Cardiac muscle cell (in vitro differentiated cells and primary cell): ENCODE data around the gene CELA2A. TPM values are rescaled to one million over a fixed set of nuclear protein-coding genes. Genes with fewer than 3 reads are reported as not detected.
"Not testable (repeated sequence)": the region's sequence is repeated elsewhere in the genome, so short reads cannot be mapped to it uniquely, and the experiment has no call there.

Experiments
- DNase-seq, 2 donors: peaks; one replicate each; pipeline versions ENCODE4 v3.0.0 to v3.0.0-alpha.2; 2010 to 2017; ENCODE audit warnings: low read depth in 1 of 2, low spot score in 1 of 2
- H3K27ac ChIP-seq: fragments of 200-600 bp; sonication (generic); 2 replicates; pipeline ENCODE4 v1.5.1; 2016
- H3K27me3 ChIP-seq: fragments of 200-600 bp; sonication (generic); 2 replicates; pipeline ENCODE4 v1.6.0; 2016; ENCODE audit warnings: control low read depth
- H3K36me3 ChIP-seq: fragments of 200-600 bp; sonication (generic); 2 replicates; pipeline ENCODE4 v1.5.1; 2016; ENCODE audit warnings: control low read depth
- H3K4me1 ChIP-seq: fragments of 200-600 bp; sonication (generic); 2 replicates; pipeline ENCODE4 v1.8.1; 2017; ENCODE audit warnings: low read depth, mild to moderate bottlenecking, mixed run types
- H3K4me3 ChIP-seq: fragments of 200-600 bp; sonication (generic); 2 replicates; pipeline ENCODE4 v1.5.1; 2016; ENCODE audit warnings: mild to moderate bottlenecking
- H3K9me3 ChIP-seq: fragments of 200-600 bp; sonication (generic); 2 replicates; pipeline ENCODE4 v1.5.1; 2017; ENCODE audit warnings: low read depth, mild to moderate bottlenecking, control low read depth
- polyA plus RNA-seq: library from polyadenylated mRNA; unstranded; fragments of >200 nt; fragmentation: Nextera tagmentation; extraction: Ambion mirVana; gene quantifications from 2 replicates; pipeline ENCODE4 v1.2.1, GENCODE V29; 2016
- total RNA-seq: library from RNA; depleted of rRNA; stranded (reverse); fragments of >200 nt; gene quantifications from 2 replicates; pipeline ENCODE4 v1.2.3, GENCODE V29; 2016
- TF ChIP-seq, protein P1 (sequence below): IDR thresholded peaks from 2 replicates; pipeline ENCODE4 v1.5.1; 2012; ENCODE audit warnings: low read depth, mild to moderate bottlenecking, low read length

CELA2A gene
- total and polyA plus RNA-seq, 2 experiments from 2014 or later = 0.38 TPM; not detected in 1

DNA sequence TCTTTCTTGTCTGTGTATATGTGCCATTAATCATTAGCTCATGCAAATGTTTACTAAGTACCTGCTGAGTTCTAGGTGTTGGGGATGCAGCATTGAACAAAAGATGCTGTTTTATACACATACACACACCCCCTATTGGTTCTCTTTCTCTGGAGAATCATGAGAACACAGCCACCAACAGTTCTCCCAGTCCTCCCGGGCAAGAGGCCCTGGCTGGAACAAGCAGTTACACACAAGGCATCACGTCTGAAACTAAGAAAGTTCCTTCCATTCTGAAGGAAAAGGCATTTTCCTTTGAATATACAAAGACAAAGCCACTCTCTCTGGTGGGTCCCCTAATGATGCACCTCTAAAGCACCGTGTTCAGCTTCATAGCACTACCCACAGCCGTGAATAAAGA, 56.7 kb downstream of the CELA2A start:
- H3K4me3 ChIP-seq = no peak overlapping the region
- H3K36me3 ChIP-seq = peaks cover 6% of the 10 kb centered on the region
- H3K27ac ChIP-seq = no peak overlapping the region
- H3K27me3 ChIP-seq = no peaks in the 10 kb centered on the region
- TF ChIP-seq, protein P1, sequence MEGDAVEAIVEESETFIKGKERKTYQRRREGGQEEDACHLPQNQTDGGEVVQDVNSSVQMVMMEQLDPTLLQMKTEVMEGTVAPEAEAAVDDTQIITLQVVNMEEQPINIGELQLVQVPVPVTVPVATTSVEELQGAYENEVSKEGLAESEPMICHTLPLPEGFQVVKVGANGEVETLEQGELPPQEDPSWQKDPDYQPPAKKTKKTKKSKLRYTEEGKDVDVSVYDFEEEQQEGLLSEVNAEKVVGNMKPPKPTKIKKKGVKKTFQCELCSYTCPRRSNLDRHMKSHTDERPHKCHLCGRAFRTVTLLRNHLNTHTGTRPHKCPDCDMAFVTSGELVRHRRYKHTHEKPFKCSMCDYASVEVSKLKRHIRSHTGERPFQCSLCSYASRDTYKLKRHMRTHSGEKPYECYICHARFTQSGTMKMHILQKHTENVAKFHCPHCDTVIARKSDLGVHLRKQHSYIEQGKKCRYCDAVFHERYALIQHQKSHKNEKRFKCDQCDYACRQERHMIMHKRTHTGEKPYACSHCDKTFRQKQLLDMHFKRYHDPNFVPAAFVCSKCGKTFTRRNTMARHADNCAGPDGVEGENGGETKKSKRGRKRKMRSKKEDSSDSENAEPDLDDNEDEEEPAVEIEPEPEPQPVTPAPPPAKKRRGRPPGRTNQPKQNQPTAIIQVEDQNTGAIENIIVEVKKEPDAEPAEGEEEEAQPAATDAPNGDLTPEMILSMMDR = no peak
- no peak for DNase-seq
- no peaks in the 10 kb centered on the region for H3K9me3 ChIP-seq
- peaks cover 13% of the 10 kb centered on the region for H3K4me1 ChIP-seq

DNA sequence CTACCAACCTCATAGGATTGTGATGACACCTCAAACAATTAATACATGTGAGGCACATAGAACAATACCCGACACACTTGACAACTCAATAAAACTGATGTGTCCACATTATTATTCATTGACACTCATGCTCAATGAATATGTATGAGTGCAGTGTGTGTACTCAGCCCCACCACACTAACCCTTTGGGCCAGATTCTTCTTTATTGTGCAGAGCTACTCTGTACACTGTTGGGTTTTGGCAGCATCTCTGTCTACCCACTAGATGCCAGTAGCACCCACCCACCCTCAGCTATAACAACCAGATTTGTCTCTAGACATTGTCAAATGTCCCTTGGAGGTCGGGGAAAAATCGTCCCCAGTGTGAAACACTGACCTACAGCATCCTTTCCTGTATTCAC, 57.4 kb downstream of the CELA2A start:
- H3K36me3 ChIP-seq = peaks cover 6% of the 10 kb centered on the region
- H3K27ac ChIP-seq = no peak overlapping the region
- no peaks in the 10 kb centered on the region for H3K9me3 ChIP-seq
- TF ChIP-seq, protein P1 = no peak
- H3K4me1 ChIP-seq = peaks cover 8% of the 10 kb centered on the region
- H3K27me3 ChIP-seq = no peaks in the 10 kb centered on the region
- no peak overlapping the region for H3K4me3 ChIP-seq
- DNase-seq = no peak

DNA sequence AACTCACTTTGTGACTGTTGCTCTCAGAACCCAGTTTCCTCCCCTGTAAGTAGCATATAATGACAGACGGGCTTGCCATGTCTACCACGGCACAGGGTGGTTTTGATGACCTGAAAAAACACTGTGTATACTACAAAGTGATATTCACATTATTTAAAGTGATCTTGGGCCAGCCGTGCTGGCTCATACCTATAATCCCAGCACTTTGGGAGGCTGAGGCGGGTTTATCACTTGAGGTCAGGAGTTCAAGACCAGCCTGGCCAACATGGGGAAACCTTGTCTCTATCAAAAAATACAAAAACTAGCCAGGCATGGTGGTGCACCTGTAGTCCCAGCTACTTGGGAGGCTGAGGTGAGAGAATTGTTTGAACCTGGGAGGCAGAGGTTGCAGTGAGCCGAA, 58.0 kb downstream of the CELA2A start:
- not testable (repeated sequence) for H3K9me3 ChIP-seq, H3K27me3 ChIP-seq, H3K4me3 ChIP-seq, H3K27ac ChIP-seq, H3K36me3 ChIP-seq, H3K4me1 ChIP-seq, DNase-seq

DNA sequence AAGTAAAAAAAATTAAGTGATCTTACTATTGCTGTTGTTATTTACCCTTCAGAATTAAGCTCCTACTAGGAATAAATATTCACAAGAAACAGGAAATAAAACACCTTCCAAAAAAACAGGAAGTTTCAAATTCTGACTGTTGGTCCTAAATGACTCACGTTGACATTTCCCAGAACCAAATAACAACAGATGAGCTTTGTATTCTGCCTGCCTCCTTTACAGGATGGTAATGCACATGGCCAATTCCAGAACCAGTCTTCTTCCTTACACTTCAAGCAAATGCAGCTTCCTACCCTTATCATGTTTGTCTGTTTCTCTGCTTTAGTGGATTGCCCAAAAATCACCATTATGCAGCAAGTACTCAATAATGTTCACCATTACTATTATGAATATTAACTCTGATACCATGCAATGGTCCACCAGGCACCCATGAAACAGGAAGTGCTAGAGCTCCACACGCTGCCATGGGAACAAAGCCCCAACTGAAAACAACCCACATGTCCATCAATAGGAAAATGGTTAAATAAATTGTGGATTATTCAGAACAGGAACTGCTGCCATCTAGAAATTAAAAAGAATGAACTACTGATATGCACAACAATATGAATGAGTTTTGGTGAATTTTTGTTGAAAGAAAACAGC, 58.6 kb downstream of the CELA2A start:
- Histone ChIP-seq H3K4me1 (peaks cover 8% of the 10 kb centered on the region), H3K27me3 (no peaks in the 10 kb centered on the region), H3K36me3 (peaks cover 6% of the 10 kb centered on the region), H3K4me3 (no peak overlapping the region), H3K27ac (no peak overlapping the region), H3K9me3 (no peaks in the 10 kb centered on the region)
- peak in 1 of 2 donors; percentile 10 for DNase-seq
- TF ChIP-seq, protein P1 = no peak

DNA sequence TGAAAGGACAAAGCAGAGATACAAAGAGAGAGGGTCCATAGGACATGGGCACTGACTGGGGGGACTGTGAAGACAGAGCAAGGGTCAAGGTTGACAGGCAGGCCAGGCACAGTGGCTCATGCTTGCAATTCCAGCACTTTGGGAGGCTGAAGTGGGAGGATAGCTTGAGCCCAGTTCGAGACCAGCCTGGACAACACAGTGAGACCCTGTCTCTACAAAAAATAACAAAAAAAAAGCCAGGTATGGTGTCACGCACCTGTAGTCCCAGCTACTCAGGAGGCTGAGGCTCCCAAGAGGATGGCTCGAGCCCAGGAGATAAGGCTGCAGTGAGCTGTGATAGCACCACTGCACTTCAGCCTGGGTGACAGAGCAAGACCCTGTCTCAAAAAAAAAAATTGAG, 63.1 kb downstream of the CELA2A start:
- TF ChIP-seq, protein P1 = no peak
- no peak for DNase-seq
- Histone ChIP-seq H3K9me3 (no peaks in the 10 kb centered on the region), H3K27ac (no peak overlapping the region), H3K27me3 (no peaks in the 10 kb centered on the region), H3K4me3 (no peak overlapping the region), H3K36me3 (peaks cover 6% of the 10 kb centered on the region), H3K4me1 (peaks cover 24% of the 10 kb centered on the region)

DNA sequence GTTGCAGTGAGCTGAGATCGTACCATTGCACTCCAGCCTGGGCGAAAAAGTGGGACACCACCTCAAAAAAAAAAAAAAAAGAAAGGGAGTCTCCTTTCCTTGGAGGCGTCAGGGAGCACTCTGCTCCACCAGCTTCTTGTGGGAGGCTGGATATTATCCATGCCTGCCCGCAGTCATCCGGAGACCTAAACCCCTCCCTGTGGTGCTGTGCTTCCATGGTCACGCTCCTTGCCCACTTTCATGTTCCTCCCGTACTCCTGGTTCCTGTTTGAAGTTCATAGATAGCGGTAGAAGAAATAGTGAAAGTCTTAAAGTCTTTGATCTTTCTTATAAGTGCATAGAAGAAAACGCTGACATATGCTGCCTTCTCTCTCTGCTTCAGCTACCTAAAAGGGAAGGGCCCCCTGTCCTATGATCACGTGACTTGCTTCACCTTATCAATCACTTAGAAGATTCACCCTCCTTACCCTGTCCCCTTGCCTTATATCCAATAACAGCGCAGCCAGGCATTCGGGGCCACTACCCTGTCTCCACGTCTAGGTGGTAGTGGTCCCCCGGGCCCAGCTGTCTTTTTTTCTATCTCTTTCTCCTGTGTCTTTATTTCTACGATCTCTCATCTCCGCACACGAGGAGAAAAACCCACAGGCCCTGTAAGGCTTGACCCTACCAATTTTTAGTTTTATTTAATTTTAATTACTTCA, 64.8 kb downstream of the CELA2A start:
- not testable (repeated sequence) for H3K4me3 ChIP-seq, H3K27me3 ChIP-seq, H3K27ac ChIP-seq, DNase-seq, H3K9me3 ChIP-seq, H3K36me3 ChIP-seq
- H3K4me1 ChIP-seq = peaks cover 33% of the 10 kb centered on the region

Other genes starting within 250 kb of the CELA2A start
- gene FHAD1, start 209.5 kb upstream of the CELA2A start, total RNA-seq = 0.53 and 0.74 TPM in 2 replicates
- gene FHAD1, start 209.5 kb upstream of the CELA2A start, polyA plus RNA-seq = 0.24 and 3.5 TPM in 2 replicates
- gene EFHD2, start 46.8 kb upstream of the CELA2A start, total RNA-seq = 37.9 and 58.2 TPM in 2 replicates
- 43.9 and 60.7 TPM in 2 replicates for gene EFHD2, start 46.8 kb upstream of the CELA2A start, polyA plus RNA-seq
- 0.95 TPM in 1 of 2 replicates, not detected in the other for gene CTRC, start 18.3 kb upstream of the CELA2A start, total RNA-seq
- 0.35 and 0.42 TPM in 2 replicates for gene CTRC, start 18.3 kb upstream of the CELA2A start, polyA plus RNA-seq
- gene CELA2B, start 19.4 kb downstream of the CELA2A start, total RNA-seq = not detected in 2 replicates
- gene CELA2B, start 19.4 kb downstream of the CELA2A start, polyA plus RNA-seq = 0.26 TPM in 1 of 2 replicates, not detected in the other
- 83.9 and 96.1 TPM in 2 replicates for gene CASP9, start 67.5 kb downstream of the CELA2A start, total RNA-seq
- gene CASP9, start 67.5 kb downstream of the CELA2A start, polyA plus RNA-seq = 44.7 and 65.9 TPM in 2 replicates
- gene DNAJC16, start 70.1 kb downstream of the CELA2A start, total RNA-seq = 13.6 and 17.8 TPM in 2 replicates
- 9.0 and 9.4 TPM in 2 replicates for gene DNAJC16, start 70.1 kb downstream of the CELA2A start, polyA plus RNA-seq
- 0.45 and 0.70 TPM in 2 replicates for gene AGMAT, start 128.3 kb downstream of the CELA2A start, total RNA-seq
- 0.12 and 0.31 TPM in 2 replicates for gene AGMAT, start 128.3 kb downstream of the CELA2A start, polyA plus RNA-seq
- 11.3 and 26.8 TPM in 2 replicates for gene DDI2, start 160.7 kb downstream of the CELA2A start, total RNA-seq
- 7.4 and 10.0 TPM in 2 replicates for gene DDI2, start 160.7 kb downstream of the CELA2A start, polyA plus RNA-seq
- gene PLEKHM2, start 227.6 kb downstream of the CELA2A start, total RNA-seq = 71.9 and 99.8 TPM in 2 replicates
- 56.8 and 68.3 TPM in 2 replicates for gene PLEKHM2, start 227.6 kb downstream of the CELA2A start, polyA plus RNA-seq